Stimulated activated CD8-positive, alpha-beta memory T cell treated with anti-CD3 and anti-CD28 coated beads, Interleukin-15, amount 100 ng/mL, for 1 hour (primary cell): ENCODE data around the gene RALA.
"Not testable (repeated sequence)": the region's sequence is repeated elsewhere in the genome, so short reads cannot be mapped to it uniquely, and the experiment has no call there.

ENCODE experiments used
- DNase-seq: peaks from one replicate; pipeline ENCODE4 v3.0.0-alpha.2; 2020; ENCODE audit warnings: low read depth

Gene RALA

DNA sequence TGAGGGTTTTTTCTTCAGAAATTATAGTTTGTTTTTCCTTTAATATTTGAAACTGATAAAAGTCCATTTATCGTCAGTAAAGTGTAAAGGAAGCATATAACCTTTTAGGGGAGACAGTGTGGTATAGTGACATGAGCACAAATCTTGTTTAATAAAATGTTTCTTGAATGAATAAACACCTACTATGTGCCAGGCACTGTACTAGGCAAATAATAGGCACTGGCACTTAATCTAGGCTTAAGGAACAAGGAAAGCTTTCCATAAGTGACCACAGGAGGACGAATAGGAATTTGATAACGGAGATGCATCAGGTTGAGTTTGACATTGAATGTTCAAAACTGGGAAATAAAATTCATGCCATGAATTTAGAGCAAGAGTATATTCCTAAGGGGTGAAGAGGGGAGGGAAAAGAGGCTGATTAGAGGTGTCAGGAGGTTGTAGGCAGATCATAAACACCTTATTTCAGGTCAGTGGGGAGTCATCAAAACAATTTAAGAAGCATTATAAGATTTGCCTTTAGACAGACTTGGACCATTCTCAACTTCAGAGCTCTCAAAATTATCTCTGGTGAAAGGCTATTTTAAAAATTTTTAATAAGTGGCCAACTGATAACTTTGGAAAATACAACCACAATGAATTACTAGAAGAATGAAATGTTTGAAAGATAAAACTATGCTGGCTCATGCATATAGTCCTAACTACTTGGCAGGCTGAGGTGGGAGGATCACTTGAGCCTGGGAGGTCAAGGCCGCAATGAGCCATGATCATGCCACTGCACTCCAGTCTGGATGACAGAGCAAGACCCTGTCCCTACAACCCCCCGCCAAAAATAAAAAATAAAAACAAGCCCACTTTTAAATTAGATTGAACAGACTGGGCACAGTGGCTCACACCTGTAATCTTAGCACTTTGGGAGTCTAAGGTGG, 22.4 kb downstream of the RALA start:
- DNase-seq: no peak

DNA sequence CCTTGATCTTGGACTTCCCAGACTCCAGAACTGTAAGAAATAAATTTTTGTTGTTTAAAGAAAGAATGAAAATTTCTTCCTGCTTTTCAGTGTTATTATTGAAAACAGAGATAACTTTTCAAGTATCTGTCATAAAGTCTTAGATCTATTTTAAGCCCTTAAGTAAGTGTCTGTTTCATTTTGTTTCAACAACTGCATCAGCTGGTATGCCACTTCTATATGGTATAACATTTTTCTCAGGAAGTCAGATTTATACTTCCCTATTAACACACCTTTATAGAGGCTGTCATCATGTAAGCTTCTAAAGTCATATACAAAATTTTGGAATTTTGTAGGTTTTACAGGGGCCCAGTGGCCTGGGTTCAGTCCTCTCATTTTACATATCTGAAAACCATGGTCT, 24.4 kb downstream of the RALA start:
- DNase-seq: no peak

DNA sequence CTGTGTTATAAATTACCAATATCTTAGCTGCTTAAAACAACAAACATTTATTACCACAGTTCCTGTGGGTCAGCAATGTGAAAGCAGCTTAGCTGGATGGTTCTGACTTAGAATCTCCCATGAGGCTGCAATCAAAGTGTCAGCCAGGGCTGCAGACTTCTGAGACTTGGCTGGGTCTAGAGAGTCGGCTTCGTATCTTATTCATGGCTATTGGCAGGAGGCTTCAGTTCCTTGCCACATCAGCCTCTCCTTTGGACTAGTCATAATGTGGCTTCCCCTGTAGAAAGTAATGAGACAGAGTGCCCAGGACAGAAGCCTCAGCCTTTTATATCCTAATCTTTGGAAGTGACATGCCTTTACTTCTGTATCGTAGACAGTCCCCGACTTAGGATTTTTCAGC, 27.3 kb downstream of the RALA start:
- DNase-seq: no peak

DNA sequence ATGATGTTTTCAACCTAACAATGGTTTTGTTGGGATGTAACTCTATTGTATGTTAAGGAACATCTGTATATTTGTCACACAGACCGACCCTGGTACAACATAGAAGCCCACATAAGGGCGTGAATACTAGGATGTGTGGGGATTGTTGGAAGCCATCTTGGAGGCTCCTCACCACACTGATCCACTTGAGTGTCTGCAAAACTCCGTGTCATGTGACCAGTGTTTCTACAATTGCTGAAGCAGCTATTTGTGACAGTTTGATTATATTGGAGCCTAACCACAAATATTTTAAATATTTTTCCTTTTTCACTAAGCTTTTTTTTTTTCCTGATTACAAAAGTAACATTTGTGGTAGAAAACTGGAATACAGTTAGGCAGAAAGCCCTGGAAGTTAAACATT, 27.9 kb downstream of the RALA start:
- no peak for DNase-seq

DNA sequence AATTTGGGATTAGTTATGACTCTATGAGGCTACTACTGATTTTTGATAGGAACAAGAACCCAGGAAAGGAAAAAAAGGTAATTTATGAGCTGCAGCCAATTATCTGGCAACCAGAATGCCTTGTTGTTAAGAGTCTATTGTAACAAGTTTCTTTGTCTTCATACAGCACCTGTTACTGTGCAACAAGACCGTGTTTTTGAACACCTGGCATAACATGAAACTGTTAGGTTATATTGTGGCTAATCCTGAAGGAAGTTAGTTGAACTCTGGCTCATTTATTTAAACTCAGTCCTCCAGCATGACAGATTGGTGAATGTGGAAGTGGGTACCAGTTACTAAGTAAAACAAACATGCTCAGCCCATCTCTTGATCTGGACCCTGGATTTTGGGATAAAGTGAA, 33.0 kb downstream of the RALA start:
- DNase-seq: no peak

DNA sequence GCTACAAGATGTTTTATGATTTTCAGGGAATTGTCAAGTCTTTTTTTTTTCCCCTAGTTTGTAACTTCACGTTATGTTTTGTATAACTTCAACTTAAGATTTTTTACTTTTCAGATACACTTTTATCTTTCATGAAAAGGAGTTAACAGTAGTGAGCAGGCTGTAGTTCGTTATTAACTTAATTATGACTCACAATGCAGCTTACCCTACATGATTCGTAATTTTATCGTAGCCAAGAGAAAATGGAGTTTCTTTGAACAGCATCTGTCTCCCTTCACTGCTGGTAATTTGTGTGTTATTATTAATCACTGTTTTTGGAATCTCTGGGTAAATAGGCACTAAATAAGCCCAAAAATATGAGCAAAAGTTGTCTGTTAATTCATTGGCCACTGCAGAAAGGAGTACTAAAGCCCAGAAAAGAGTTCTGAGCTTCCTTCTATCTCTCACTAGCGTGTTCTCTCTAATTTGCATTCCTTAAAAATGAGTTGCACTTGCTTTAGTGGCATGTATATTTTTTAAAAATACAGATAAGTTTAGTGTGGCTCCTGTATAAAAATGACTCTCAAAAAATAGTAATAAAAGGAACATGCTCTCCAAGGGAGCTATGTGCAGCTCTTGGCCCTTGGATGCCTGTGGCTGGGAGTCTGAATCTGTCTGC, 36.1 kb downstream of the RALA start:
- no peak for DNase-seq

DNA sequence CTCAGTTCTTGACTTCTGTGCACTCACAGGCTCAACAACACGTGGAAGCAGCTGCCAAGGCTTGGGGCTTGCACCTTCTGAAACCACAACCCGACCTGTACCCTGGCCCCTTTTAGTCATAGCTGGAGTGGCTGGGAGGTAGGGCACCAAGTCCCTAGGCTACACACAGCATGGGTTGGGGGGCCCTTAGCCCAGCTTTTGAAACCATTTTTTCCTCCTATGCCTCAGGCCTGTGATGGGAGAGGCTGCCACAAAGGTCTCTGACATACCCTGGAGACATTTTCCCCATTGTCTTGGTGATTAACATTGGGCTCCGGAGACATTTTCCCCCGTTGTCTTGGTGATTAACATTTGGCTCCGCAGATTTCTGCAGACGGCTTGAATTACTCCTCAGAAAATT, 38.6 kb downstream of the RALA start:
- DNase-seq: no peak

DNA sequence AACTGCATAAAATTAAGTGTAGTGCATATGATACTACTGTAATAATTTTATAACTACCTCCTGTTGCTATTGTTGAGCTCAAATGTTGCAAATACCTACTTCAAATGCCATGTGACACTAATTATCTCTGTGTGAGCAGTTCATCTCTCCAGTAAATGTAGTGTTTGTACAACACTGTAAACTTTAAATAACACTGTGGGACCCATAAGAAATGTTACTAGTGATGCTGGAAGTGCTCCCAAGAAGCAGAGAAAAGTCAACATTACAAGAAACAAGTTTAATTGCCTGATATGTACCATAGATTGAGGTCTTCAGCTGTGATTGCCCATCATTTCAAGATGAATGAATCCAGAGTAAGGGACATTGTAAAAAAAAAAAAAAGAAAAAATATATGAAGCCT, 39.9 kb downstream of the RALA start:
- DNase-seq: no peak

DNA sequence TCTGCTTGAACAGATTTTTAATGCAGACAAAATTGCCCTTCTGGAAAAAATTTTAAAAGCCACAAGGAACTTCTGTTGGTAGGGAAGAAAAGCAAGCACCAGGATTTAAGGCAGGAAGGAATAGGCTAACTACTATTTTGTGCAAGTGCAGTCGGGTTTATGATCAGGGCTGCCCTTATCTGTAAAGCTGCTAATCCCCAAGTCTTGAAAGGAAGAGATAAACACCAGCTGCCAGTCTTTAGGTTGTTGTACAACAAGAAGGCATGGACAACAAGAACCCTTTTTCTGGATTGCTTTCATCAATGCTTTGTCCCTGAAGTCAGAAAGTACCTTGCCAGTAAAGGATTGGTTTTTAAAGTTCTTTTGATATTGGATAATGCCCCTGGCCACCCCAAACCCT, 40.7 kb downstream of the RALA start:
- no peak for DNase-seq

DNA sequence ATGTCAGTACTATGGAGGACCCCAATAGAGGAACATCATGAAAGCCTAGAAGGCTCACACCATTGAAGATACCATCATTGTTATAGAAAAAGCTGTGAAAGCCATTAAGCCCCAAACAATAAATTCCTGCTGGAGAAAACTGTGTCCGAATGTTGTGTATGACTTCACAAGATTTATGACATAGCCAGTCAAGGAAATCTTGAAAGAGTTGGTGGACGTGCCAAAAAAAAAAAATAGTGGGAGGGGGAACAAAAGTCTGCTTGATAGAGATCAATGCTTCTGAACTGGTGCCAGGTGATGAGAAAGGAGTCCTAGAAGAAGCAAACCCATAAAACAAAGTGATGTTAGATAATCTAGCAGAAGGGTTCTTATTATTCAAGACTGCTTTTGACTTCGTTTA, 41.2 kb downstream of the RALA start:
- no peak for DNase-seq

DNA sequence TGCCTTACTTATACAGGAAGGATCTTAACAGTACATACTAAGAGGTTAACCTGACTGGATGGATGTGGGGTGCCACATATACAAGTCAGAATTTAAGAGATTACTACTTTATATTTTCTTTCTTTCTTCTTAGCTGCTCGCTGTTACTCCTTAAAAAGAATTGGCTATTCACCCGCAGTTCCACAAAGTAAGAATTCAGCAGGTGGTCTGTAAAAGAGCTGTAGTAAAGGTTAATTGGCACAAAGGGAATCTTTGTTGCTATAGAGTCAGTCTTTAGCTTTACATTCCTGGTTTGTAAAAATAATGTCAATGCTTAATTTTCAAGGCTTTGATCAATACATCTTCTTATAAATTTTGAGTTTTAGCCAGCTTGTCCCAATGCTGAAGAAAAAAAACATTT, 43.2 kb downstream of the RALA start:
- no peak for DNase-seq

DNA sequence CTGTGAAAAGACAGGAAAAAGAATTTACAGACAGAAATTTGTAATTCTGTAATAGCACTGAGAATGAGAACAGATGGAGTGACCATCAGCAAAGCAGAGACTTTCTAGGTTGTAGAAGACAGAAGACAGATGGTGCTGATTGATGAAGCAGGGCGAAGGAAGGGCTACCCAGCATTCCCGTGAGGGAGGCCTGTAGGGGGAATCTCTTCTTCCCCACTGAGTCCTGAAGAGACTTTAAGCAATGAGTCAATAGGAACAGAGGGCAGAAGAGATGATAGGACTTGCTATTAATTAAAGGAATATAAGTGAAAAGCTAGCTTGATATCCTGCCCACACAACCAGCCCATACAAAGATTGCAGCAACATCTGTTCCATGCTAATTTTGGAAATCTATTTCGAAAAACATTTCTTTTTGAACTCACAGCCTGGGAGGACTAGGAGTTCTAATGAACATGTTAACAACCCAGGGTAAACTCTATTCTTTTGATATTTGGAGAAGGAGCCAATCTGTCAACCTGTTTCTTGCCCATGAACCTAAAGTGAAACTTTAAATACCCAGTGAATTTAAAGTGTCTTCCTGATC, 44.1 kb downstream of the RALA start:
- no peak for DNase-seq

DNA sequence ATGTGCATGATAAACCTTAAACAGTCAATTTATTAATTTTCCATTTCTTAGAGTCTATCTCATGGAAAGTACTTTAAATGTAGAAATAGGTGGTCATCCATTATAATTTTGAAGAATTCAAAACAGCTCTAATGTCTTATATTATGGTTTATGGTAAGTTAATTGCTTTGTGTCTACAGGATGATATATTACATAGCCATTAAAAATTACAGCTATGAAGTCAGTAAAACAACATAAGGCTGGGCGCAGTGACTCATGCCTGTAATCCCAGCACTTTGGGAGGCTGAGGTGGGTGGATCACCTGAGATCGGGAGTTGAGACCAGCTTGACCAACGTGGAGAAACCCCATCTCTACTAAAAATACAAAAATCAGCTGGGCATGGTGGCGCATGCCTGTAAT, 44.9 kb downstream of the RALA start:
- DNase-seq: not testable (repeated sequence)

DNA sequence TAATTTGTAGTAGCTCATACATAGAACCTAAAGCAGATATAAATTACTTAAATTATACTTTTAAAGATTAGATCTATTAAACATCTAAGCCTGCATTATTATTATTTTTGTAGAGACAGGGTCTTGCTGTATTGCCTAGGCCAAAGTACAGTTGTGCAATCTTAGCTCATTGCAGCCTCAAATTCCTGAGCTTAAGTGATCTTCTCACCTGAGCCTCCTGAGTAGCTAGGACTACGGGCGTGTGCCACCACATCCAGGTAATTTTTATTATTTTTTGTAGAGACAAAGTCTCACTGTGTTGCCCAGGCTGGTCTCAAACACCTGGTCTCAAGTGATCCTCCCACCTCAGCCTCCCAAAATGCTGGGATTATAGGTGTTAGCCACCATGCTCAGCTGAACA, 46.7 kb downstream of the RALA start:
- DNase-seq: no peak

DNA sequence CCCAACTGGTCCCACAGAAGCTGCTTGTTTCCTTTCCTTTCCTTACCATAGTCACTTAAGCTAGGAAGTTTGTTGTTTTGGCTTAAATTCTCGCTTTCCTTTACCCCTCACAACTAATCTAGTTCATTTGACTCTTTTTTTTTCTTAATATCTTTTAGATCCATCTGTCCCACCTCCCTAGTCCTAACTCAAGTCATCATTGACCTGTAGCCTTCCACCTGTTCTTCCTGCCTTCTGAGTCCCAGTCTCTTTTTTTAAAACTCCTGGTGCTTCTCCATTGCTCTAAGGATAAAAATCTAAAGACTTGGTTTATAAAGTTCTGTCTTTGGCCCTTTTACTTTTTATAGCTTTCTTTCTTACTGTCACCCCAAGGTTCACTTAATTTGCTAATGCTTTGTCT, 47.6 kb downstream of the RALA start:
- no peak for DNase-seq

DNA sequence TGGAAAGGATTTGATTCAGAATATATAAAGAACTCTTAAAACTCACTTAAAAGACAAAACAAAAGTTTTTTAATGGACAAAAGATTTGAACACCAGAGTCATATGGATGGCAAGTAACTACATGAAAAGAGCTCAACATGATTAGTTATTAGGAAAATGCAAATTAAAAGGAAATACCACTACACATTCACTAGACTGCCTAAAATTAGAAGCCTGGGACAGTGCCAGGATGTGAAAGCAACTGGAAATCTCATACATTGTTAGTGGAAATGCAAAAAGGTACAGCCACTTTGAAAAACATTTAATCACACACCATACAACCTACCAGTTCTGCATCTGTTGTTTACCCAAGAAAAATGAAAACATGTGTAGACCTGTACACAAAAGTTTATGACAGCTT, 48.8 kb downstream of the RALA start:
- no peak for DNase-seq

DNA sequence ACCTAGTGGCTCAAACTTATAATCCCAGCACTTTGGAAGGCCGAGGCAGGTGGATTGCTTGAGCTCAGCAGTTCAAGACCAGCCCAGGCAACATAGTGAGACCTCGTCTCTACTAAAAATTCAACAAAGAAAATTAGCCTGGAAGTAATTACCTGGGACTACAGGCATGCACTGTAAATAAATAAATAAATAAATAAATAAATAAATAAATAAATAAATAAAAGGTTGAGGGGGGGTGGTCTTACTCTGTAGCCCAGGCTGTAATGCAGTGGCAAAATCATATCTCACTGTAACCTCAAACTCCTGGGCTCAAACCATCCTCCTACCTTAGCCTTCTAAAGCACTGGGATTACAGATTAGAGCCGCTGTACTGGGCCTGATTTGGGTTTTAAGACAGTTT, 50.5 kb downstream of the RALA start:
- DNase-seq: no peak

DNA sequence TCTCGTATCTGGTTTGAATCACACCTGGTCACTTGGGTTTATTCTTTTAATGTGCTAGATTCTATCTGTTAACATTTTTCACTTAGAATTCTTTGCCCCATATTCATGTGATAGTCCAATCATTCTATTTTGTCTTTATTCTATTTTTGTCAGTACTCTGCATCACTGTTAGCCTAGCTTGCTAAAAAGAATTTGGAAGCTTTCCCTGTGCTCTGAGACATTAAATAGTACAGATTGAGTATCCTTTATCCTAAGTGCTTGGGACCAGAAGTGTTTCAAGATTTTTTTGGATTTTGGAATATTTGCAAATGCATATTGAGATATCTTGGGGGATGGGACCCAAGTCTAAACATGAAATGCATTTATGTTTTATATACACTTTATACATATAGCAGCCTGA, 51.0 kb downstream of the RALA start:
- DNase-seq: no peak

DNA sequence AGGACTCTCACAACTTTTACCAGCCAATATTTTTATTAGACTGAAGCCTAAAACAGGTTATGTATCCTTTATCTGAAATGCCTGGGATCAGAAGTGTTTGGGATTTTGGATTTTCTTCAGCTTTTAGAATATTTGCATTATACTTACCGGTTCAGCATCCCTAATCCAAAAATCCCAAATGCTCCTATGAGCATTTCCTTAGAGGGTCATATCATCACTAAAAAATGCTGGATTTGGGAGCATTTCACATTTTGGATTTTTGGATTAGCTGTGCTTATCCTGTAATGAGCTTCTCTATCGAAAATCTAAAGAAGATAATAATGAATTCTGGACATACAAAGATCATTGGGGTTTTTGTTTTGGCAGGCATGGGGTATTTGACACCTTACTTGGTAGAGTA, 53.0 kb downstream of the RALA start:
- DNase-seq: no peak

DNA sequence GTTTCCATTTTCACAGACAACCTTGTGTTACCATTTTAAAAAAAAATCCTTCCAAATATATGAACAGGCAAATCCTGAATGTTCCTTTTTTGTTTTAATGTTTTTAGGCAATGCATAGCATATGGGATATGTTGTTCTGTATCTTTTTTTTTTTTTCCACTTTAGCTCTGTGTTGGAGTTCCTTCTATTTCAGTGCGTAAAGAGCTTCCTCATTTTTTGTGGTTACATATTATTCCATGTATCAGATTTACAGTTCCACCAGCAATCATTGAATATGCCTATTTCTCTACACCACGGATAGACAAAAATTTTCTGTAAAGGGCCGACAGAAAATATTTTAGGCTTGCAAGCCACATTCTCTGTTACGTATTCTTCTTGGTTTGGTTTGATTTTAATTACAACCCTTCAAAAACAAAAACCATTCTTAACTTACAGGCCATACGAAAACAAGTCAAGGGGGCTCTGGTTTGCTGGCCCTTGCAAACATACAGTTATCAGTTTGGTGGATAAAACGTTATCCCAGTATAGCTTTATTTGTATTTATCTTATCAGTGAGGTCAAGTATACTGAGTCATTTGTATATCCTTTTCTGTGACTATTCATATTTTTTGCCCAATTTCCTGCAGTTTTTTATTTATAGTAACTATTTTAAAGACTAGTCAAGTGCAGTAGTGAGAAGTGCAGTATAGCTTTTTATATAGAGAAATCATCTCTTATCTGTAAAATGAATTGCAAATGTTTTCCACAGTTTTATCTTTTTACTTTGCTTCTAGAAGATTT, 55.7 kb downstream of the RALA start:
- DNase-seq: no peak

DNA sequence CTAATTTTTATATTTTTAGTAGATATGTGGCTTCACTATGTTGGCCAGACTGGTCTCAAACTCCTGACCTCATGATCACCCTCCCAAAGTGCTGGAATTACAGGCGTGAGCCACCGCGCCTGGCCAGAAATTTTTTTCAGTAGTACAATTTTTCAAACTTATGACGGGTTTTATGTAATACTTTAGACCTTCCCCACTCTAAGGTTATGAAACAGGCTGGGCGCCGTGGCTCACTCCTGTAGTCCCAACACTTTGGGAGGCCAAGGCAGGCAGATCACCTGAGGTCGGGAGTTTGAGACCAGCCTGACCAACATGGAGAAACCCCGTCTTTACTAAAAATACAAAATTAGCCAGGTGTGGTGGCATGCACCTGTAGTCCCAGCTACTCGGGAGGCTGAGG, 56.5 kb downstream of the RALA start:
- DNase-seq: not testable (repeated sequence)

DNA sequence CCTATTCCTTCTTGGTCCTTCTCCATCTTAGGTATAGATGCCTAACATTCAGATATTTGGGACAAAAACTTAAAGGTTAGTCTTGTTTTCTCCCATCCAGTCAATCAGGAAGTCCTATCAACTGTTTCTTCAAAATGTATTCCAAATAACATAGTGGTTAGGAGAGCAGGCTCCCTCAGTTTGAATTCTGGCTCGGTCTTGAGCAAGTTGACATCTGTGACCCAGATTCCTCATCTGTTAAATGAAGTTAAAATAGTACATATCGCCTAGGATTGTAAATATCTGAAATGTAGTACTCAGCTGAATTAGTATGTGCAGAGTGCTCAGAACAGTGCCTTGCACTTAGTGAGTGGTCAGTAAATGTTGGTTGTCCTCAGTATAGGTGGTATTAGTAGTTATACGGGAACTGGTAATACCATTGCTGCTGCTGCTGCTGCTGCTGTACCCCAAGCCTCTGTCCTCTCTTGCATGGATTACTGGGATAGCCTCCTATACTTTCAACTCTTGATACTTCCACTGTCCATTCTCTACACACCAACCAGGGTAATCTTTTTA, 58.6 kb downstream of the RALA start:
- no peak for DNase-seq
